Natural killer cell treated with Interleukin-12 subunit alpha and Interleukin-12 subunit beta and Interleukin-15 and Interleukin-18, amount 100 ng/mL, for 72 hours (primary cell): ENCODE measurements around the gene MICALL1. TPM values are rescaled to one million over a fixed set of nuclear protein-coding genes. Genes with fewer than 3 reads are reported as not detected.
"Not testable (repeated sequence)": the region's sequence is repeated elsewhere in the genome, so short reads cannot be mapped to it uniquely, and the experiment has no call there.

Experiments used
- ATAC-seq, 2 donors: fragments of 150-1000 bp; cut with Tn5 transposase in 1 of 2; sonication (Bioruptor Pico), chemical (Tn5 transposase) in 1 of 2; 2 replicates each; pipeline ENCODE4 v1.10.0; 2021
- DNase-seq: peaks from one replicate; pipeline ENCODE4 v3.0.0; 2022; ENCODE audit warnings: low spot score
- H3K27ac Mint-ChIP-seq, 2 donors: 1 replicate in 1 of 2; 2 replicates in 1 of 2; pipeline ENCODE4 v1.8.0; 2022; ENCODE audit warnings: mixed read lengths in 2 of 2, mild to moderate bottlenecking in 1 of 2, moderate library complexity in 1 of 2
- H3K27me3 Mint-ChIP-seq, 2 donors: 1 replicate in 1 of 2; 2 replicates in 1 of 2; pipeline ENCODE4 v1.8.0; 2022; ENCODE audit warnings: mixed read lengths in 2 of 2
- H3K36me3 Mint-ChIP-seq: one replicate; pipeline ENCODE4 v1.8.0; 2022; ENCODE audit warnings: mixed read lengths
- H3K4me1 Mint-ChIP-seq, 2 donors: 1 replicate in 1 of 2; 2 replicates in 1 of 2; pipeline ENCODE4 v1.8.0; 2022; ENCODE audit warnings: low read depth in 2 of 2, mixed read lengths in 2 of 2, mild to moderate bottlenecking in 1 of 2
- H3K4me3 Mint-ChIP-seq: one replicate; pipeline ENCODE4 v1.8.0; 2022; ENCODE audit warnings: mixed read lengths
- H3K9me3 Mint-ChIP-seq: 2 replicates; pipeline ENCODE4 v1.8.0; 2022; ENCODE audit warnings: mixed read lengths
- total RNA-seq, 2 donors: library from RNA; stranded (reverse); gene quantifications; one replicate each; pipeline ENCODE4 v1.2.3, GENCODE V29; 2022

The MICALL1 gene
- total RNA-seq, 2 donors from 2014 or later = 21.3 to 24.5 TPM

- no peak overlapping the region for H3K27ac Mint-ChIP-seq
Observed at GRCh38 chr22:37967637-37968451, 61.7 kb downstream of the MICALL1 start.

GRCh38 chr22:37968452-37969251, 62.6 kb downstream of the MICALL1 start:
- Mint-ChIP-seq H3K9me3 (no peaks in the 10 kb centered on the region), H3K27ac (no peak overlapping the region), H3K4me1 (peaks cover 0 to 14% of the 10 kb centered on the region in 2 donors), H3K36me3 (no peaks in the 10 kb centered on the region), H3K27me3 (no peaks in the 10 kb centered on the region), H3K4me3 (no peak overlapping the region)
- DNase-seq (no peak), ATAC-seq (no peak)

More at GRCh38 chr22:37967637-37968451, 61.7 kb downstream of the MICALL1 start:
- peaks cover 0 to 14% of the 10 kb centered on the region in 2 donors for H3K4me1 Mint-ChIP-seq
- ATAC-seq = no peak
- H3K9me3 Mint-ChIP-seq = no peaks in the 10 kb centered on the region
- no peak overlapping the region for H3K4me3 Mint-ChIP-seq
- H3K27me3 Mint-ChIP-seq = no peaks in the 10 kb centered on the region
- DNase-seq = no peak
- no peaks in the 10 kb centered on the region for H3K36me3 Mint-ChIP-seq

GRCh38 chr22:37970864-37971263, 64.8 kb downstream of the MICALL1 start:
- H3K4me3 Mint-ChIP-seq = no peak overlapping the region
- no peak for DNase-seq
- H3K27ac Mint-ChIP-seq = no peak overlapping the region
- H3K27me3 Mint-ChIP-seq = no peaks in the 10 kb centered on the region
- H3K36me3 Mint-ChIP-seq = no peaks in the 10 kb centered on the region
- no peaks in the 10 kb centered on the region for H3K9me3 Mint-ChIP-seq
- H3K4me1 Mint-ChIP-seq = peaks cover 0 to 12% of the 10 kb centered on the region in 2 donors
- no peak for ATAC-seq

GRCh38 chr22:37971475-37972434, 65.7 kb downstream of the MICALL1 start:
- Mint-ChIP-seq H3K27ac (no peak overlapping the region), H3K27me3 (no peaks in the 10 kb centered on the region), H3K4me3 (no peak overlapping the region), H3K4me1 (peaks cover 0 to 10% of the 10 kb centered on the region in 2 donors), H3K9me3 (no peaks in the 10 kb centered on the region), H3K36me3 (no peaks in the 10 kb centered on the region)
- no peak for ATAC-seq
- no peak for DNase-seq

- H3K36me3 Mint-ChIP-seq = no peaks in the 10 kb centered on the region
- no peak overlapping the region for H3K4me3 Mint-ChIP-seq
- no peak overlapping the region for H3K27ac Mint-ChIP-seq
- DNase-seq = no peak
- H3K27me3 Mint-ChIP-seq = no peaks in the 10 kb centered on the region
- H3K4me1 Mint-ChIP-seq = peaks cover 0 to 10% of the 10 kb centered on the region in 2 donors
- no peaks in the 10 kb centered on the region for H3K9me3 Mint-ChIP-seq
- no peak for ATAC-seq
Observed at GRCh38 chr22:37972527-37972926, 66.4 kb downstream of the MICALL1 start.

DNA sequence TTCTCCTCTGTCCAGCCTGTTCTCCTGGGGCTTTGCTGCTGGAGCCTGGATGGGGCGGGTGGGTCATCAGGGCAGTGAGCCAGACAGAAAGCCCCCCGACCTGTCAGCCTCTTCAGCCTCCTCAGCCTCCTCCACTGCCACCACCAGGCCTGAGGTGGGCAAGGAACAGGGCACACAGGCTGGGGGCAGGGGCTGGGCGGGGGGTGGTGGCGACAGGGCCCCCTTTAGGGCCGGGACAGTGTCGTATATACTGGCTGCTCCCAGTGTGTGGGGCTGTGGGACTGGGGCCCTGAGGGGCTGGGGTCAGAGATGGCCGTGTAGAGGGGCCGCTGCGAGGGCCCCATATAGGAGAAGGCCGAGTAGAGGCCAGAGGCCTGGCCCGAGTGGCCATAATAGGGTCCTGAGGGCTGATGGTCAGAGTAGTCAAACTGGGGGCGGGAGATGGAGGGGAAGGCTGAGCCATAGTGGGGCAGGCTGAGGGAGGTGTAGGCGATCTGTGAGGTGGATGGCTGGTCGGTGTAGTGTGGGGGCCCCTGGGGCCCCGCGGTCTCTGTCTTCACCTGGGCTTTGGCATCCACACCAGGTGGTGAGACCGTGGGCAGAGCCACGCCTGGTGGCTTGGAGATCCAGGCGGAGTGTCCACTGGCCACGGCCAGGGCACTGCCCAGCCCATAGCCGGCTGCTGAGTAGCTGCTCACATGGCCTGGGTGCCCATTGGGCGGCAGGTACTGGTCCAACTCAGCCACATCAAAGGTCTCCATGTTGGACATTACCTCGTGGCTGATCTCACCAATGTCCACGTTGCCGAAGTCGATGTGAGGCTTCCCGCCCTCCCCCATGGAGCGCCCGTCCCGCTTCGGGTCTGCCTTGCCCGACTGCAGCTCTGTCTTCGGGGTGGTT, 67.4 kb downstream of the MICALL1 start:
- H3K27ac Mint-ChIP-seq = no peak overlapping the region
- ATAC-seq (peak in 1 of 2 donors; percentile 39), DNase-seq (no peak)
- H3K27me3 Mint-ChIP-seq = no peaks in the 10 kb centered on the region
- H3K4me1 Mint-ChIP-seq = peaks cover 0 to 8% of the 10 kb centered on the region in 2 donors
- no peaks in the 10 kb centered on the region for H3K36me3 Mint-ChIP-seq
- no peak overlapping the region for H3K4me3 Mint-ChIP-seq
- H3K9me3 Mint-ChIP-seq = no peaks in the 10 kb centered on the region

- Mint-ChIP-seq H3K9me3 (no peaks in the 10 kb centered on the region), H3K27me3 (no peaks in the 10 kb centered on the region), H3K4me1 (peaks cover 0 to 8% of the 10 kb centered on the region in 2 donors), H3K27ac (peak overlapping the region in 1 of 2 donors; percentile 1), H3K4me3 (no peak overlapping the region), H3K36me3 (no peaks in the 10 kb centered on the region)
- no peak for DNase-seq
- ATAC-seq = no peak
Observed at GRCh38 chr22:37975153-37975552, 69.1 kb downstream of the MICALL1 start.

DNA sequence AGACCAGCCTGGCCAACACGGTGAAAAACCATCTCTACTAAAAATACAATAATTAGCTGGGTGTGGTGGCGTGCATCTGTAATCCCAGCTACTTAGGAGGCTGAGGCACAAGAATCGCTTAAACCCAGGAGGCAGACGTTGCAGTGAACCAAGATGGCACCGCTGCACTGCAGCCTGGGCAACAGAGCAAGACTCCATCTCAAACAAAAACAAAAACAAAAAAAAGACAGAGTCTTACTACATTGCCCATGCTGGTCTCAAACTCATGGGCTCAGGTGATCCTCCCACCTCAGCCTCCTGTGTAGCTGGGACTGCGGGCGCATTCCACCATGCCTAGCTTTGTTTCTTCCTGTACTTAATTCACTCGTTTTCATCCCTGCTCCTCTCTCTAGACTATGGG, 69.9 kb downstream of the MICALL1 start:
- not testable (repeated sequence) for H3K36me3 Mint-ChIP-seq, ATAC-seq, H3K27me3 Mint-ChIP-seq, H3K27ac Mint-ChIP-seq, H3K9me3 Mint-ChIP-seq, H3K4me3 Mint-ChIP-seq, DNase-seq
- H3K4me1 Mint-ChIP-seq = peaks cover 0 to 10% of the 10 kb centered on the region in 2 donors

DNA sequence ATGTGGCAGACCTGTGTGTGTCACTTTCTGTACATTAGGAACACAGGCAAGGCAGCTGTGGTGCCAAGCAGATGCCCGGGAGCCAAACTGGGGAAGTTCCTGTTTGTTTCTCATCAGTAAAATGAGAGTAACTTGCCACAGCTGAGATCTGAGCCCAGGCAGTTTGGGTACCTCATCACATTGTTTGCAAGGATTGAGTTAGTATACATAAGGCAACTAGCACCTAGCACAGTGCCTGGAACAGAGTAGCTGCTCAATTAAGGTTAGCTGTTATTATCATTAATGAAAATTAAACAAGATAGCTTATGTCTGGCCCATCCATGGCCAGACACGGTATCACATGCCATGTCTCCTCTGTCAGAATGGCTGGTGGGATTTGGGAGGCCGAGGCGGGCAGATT, 70.5 kb downstream of the MICALL1 start:
- no peak overlapping the region for H3K27ac Mint-ChIP-seq
- ATAC-seq = no peak

DNA sequence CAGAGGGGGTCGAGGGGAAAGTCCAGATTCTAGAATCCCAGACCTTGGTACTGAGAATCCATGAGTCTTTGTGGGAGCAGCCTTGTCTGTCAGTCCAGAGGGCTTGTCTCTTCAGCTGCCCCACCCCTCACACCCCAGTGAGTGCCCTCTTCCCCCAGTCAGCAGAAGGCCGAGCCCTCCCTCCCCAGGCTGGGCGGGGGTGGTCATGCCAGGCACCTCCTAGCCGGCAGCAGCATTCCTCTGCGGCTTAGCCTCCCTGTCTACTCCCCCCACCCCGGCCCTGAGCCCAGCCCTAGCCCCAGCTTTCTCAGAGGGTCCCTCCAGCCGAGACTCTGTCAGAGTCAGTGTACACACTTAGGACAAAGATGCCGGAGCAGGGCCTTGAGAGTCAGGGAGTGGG, 73.7 kb downstream of the MICALL1 start:
- Mint-ChIP-seq H3K9me3 (no peaks in the 10 kb centered on the region), H3K4me1 (peaks cover 0 to 4% of the 10 kb centered on the region in 2 donors), H3K27me3 (no peaks in the 10 kb centered on the region), H3K4me3 (no peak overlapping the region), H3K27ac (no peak overlapping the region), H3K36me3 (no peaks in the 10 kb centered on the region)
- DNase-seq (no peak), ATAC-seq (no peak)

More for the DNA sequence above, 70.5 kb downstream of the MICALL1 start:
- Mint-ChIP-seq H3K27me3 (no peaks in the 10 kb centered on the region), H3K4me3 (no peak overlapping the region), H3K4me1 (peaks cover 0 to 5% of the 10 kb centered on the region in 2 donors), H3K36me3 (no peaks in the 10 kb centered on the region), H3K9me3 (no peaks in the 10 kb centered on the region)
- DNase-seq = no peak

GRCh38 chr22:37981282-37982011, 75.3 kb downstream of the MICALL1 start:
- Mint-ChIP-seq H3K4me3 (no peak overlapping the region), H3K9me3 (no peaks in the 10 kb centered on the region), H3K36me3 (no peaks in the 10 kb centered on the region), H3K27ac (no peak overlapping the region), H3K4me1 (peaks cover 0 to 2% of the 10 kb centered on the region in 2 donors), H3K27me3 (no peaks in the 10 kb centered on the region)
- ATAC-seq (no peak), DNase-seq (no peak)

- DNase-seq (no peak), ATAC-seq (no peak)
- no peaks in the 10 kb centered on the region for H3K9me3 Mint-ChIP-seq
- H3K4me1 Mint-ChIP-seq = peaks cover 0 to 2% of the 10 kb centered on the region in 2 donors
- no peak overlapping the region for H3K4me3 Mint-ChIP-seq
- no peak overlapping the region for H3K27ac Mint-ChIP-seq
- no peaks in the 10 kb centered on the region for H3K36me3 Mint-ChIP-seq
- no peaks in the 10 kb centered on the region for H3K27me3 Mint-ChIP-seq
Observed at GRCh38 chr22:37982151-37982785, 76.2 kb downstream of the MICALL1 start.
